GM12872 (cell line): ENCODE results near the gene NACC1.

Source experiments
- CTCF ChIP-seq: IDR thresholded peaks from 3 replicates; pipeline ENCODE4 v1.5.1; 2011; ENCODE audit warnings: low read depth, mild to moderate bottlenecking, low read length, moderate library complexity; ENCODE audit not compliant: insufficient read depth

NACC1 gene

DNA sequence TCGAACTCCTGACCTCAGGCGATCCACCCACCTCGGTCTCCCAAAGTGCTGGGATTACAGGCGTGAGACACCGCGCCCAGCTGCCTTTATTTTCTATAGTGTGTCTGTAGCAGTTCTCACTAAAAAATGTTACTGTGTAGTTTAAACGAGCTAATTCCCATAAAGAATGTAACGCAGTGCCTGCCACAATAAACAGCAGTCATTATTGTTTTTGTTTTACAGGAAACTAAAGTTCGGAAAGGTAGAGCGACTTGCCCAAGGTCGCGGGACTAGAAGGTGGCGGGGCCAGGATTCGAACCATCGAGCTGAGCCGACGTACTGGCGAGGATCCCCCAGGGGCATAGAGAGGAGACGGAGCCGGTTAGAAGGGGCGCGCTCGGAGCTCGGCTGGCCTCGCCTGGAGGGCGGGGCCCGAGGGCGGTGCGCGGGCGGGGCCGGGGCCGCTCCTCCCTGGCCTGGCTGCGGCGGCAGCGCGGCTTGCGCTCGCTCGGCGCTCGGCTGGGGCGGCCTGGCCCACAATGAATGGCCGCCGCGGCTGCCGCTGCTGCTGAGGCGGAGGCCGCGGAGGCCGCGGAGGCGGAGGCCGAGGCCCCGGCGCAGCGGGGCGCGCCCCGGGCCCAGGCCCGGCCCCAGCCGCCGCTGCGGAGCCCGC is at the start of gene NACC1:
TSS of gene NACC1 (plus strand) at position 493 of the 652 bp plus-strand sequence. CDS start 16,944 bp downstream, outside the sequence.
- TF ChIP-seq CTCF: no peak

- TF ChIP-seq CTCF: no peak
Observed at GRCh38 chr19:13069415-13070359, 48.4 kb upstream of the NACC1 start.

DNA sequence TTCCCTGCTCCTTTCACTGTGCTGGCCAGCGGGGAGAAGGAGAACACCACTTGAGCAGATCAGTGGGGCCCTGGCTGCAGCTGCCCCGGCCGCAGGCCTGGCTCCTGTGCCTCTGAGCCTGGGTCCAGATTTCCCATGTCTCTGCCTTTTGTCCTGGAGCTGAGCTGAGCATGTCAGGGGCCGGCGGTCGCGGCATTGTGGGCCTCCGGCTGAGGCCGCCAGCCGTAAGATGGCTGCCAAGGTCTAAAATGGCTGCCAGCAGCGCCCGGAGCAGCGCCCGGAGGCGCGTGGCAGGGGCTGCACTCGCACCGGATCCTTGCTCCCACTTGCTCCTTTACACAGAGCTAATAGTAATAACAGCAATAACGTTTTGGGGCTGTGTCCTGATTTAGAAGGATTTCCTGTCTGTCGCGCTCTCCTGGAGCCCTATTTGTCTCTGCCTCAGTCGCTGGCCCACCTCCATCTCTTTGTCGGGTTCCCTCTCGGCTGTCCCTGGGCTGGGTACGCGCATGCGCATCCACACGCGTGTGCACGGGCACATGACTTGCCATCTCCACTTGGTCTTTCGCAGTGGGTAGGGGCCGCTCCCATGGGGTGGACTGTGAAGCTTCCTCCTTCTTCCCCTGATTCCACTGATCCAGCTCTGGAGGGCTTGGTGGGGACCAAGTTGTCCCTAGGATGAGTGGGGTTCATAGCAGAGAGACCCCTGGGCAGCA is 47.5 kb upstream of the NACC1 start:
- TF ChIP-seq CTCF: no peak

DNA sequence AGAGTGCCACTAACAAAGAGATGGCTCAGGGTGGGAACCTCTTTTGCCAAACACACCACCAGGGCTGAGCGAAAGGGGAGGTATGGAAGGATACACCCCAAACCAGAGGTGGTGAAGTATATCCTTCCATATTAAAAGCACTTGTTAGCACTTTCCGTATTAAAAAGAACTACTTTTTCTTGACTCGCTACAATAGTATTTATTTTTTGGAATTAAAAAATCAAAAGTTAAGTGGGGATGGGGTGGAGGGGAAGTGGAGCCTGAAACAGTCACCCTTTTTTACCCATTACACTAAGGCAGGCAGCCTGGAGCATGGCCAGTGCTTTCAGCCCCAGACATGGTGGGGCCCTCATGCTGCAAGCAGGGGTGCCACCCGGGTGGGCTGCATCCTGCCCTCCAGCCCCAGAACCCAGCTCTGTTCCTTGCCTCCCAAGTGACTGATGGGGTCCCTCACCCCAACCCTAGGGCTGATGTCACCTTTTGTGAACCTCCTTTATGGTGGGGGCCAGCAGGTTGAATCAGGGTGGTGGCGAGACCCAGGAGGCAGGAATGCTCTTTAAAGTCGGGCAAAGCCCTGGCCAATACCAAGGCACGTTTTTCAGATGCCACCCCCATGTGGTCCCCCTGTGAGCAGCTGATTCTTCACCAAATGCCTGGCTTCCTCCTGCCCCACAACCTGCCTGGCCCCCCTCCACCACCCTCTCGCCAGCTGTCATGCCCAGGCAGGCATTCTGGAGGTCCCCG is 46.4 kb upstream of the NACC1 start:
- no peak for TF ChIP-seq CTCF

DNA sequence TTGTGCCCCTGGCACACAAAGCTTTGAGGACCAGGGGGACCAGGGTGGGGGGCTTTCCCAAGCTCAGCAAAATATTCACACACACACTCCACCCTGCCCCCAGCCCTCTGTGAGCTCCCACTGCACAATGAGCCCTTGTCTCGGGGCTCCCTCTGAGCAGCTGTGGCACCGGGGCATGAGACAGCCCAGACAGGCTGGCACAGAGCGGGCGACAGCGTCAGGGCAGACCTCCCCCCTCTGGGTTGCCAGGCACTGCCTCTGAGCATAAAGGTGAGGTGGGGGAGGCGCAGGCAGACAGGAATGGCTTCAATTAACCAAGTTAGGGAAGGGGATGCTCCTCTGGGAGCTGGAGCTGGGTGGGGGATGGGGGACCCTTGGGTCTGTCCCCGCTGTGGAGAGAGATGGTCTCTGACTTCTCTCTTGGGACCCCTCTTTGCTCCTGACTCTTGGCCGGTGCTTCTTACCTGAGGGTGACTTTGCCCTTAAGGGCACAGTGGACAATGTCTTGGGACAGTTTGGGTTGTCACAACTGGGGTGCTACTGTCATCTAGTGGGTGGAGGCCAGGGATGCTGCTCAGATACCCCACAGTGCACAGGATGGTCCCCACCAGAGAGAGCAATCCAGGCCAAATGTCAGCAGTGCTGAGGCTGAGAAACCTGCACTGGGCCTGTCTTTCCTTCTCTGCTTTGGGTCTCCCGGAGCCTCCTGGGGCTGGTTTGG is 45.7 kb upstream of the NACC1 start:
- no peak for TF ChIP-seq CTCF

DNA sequence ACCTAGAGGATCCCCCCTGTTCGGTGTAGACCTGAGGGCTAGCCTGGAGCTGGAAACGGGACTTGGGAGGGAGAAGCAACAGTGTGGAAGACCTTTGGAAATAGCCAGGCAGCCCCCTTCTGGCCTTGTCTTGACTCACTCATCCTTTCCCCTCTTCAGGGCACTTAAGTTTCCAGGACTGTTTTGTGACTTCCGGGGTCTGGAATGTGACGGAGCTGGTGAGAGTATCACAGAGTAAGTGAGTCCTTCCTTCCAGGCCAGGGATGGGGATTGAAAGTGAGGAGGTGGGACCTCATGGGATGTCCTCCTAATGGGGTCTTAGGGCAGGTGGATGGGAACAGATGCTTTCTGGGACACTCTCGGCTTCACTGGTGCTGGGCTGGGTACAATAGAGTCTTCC is 44.8 kb upstream of the NACC1 start:
- no peak for TF ChIP-seq CTCF
